Activated T-helper 1 cell treated with anti-CD3 and anti-CD28 coated beads, Interleukin-12 subunit alpha, Interleukin-12 subunit beta, Interleukin-2, Interleukin-4 antibody, amounts not matched to agents 30 ng/mL and 10 ng/mL and 1 ng/mL, durations not matched to agents 14 hours and 24 hours and 36 hours (primary cell): ENCODE data around the gene KRTAP8-1. TPM values are rescaled to one million over a fixed set of nuclear protein-coding genes. Genes with fewer than 3 reads are reported as not detected.

Experiments used
- DNase-seq: peaks from one replicate; pipeline ENCODE4 v3.0.0; 2021; ENCODE audit warnings: low spot score
- H3K27ac Mint-ChIP-seq: one replicate; pipeline ENCODE4 v1.8.0; 2021; ENCODE audit warnings: mild to moderate bottlenecking, mixed read lengths
- H3K27me3 Mint-ChIP-seq: one replicate; pipeline ENCODE4 v1.8.0; 2022; ENCODE audit warnings: mild to moderate bottlenecking, moderate library complexity, mixed read lengths; ENCODE audit not compliant: insufficient read depth
- H3K36me3 Mint-ChIP-seq: one replicate; pipeline ENCODE4 v1.8.0; 2021; ENCODE audit warnings: low read depth, mixed read lengths
- H3K4me1 Mint-ChIP-seq: one replicate; pipeline ENCODE4 v1.8.0; 2021; ENCODE audit warnings: low read depth, mixed read lengths
- H3K4me3 Mint-ChIP-seq: one replicate; pipeline ENCODE4 v1.8.0; 2021; ENCODE audit warnings: mild to moderate bottlenecking, moderate library complexity, mixed read lengths
- H3K9me3 Mint-ChIP-seq: one replicate; pipeline ENCODE4 v1.8.0; 2021; ENCODE audit warnings: mixed read lengths
- intact Hi-C: fragments of 100-400 bp; cut with micrococcal nuclease; formaldehyde crosslinking; loops from one replicate; pipeline ENCODE4 v1.15.1; 2024
- total RNA-seq: library from RNA; stranded (reverse); gene quantifications from 2 replicates; pipeline ENCODE4 v1.2.3, GENCODE V29; 2022

The KRTAP8-1 gene
- total RNA-seq, 1 donor from 2014 or later = not detected

- no peaks in the 10 kb centered on the region for H3K4me1 Mint-ChIP-seq
- H3K4me3 Mint-ChIP-seq = no peak overlapping the region
These were observed 43.2 kb downstream of the KRTAP8-1 start for GRCh38 chr21:30769724-30770431.

More at GRCh38 chr21:30769724-30770431, 43.2 kb downstream of the KRTAP8-1 start:
- H3K27me3 Mint-ChIP-seq = no peaks in the 10 kb centered on the region
- H3K36me3 Mint-ChIP-seq = no peaks in the 10 kb centered on the region
- no peaks in the 10 kb centered on the region for H3K9me3 Mint-ChIP-seq
- H3K27ac Mint-ChIP-seq = no peak overlapping the region
- no peak for DNase-seq
- intact Hi-C loops = no loop called here

Other genes starting within 250 kb of the KRTAP8-1 start
- not detected in 2 replicates for gene KRTAP22-2, start 222.9 kb downstream of the KRTAP8-1 start, total RNA-seq
- gene KRTAP6-3, start 220.8 kb downstream of the KRTAP8-1 start, total RNA-seq = not detected in 2 replicates
- gene KRTAP6-2, start 214.4 kb downstream of the KRTAP8-1 start, total RNA-seq = not detected in 2 replicates
- not detected in 2 replicates for gene KRTAP22-1, start 212.2 kb downstream of the KRTAP8-1 start, total RNA-seq
- gene KRTAP6-1, start 199.3 kb downstream of the KRTAP8-1 start, total RNA-seq = not detected in 2 replicates
- gene KRTAP20-1, start 196.8 kb downstream of the KRTAP8-1 start, total RNA-seq = not detected in 2 replicates
- not detected in 2 replicates for gene KRTAP20-4, start 192.6 kb downstream of the KRTAP8-1 start, total RNA-seq
- gene KRTAP20-2, start 178.1 kb downstream of the KRTAP8-1 start, total RNA-seq = not detected in 2 replicates
- not detected in 2 replicates for gene KRTAP20-3, start 170.4 kb downstream of the KRTAP8-1 start, total RNA-seq
- not detected in 2 replicates for gene KRTAP21-3, start 94.5 kb downstream of the KRTAP8-1 start, total RNA-seq
- not detected in 2 replicates for gene KRTAP21-2, start 66.0 kb downstream of the KRTAP8-1 start, total RNA-seq
- gene KRTAP21-1, start 57.8 kb downstream of the KRTAP8-1 start, total RNA-seq = not detected in 2 replicates
- not detected in 2 replicates for gene KRTAP7-1, start 16.5 kb upstream of the KRTAP8-1 start, total RNA-seq
- gene KRTAP11-1, start 68.3 kb upstream of the KRTAP8-1 start, total RNA-seq = not detected in 2 replicates
- not detected in 2 replicates for gene KRTAP19-8, start 225.2 kb upstream of the KRTAP8-1 start, total RNA-seq